NOMO-1 (cell line): ENCODE results near the gene TULP4.
"Not testable (repeated sequence)": the region's sequence is repeated elsewhere in the genome, so short reads cannot be mapped to it uniquely, and the experiment has no call there.

Source experiments
- DNase-seq, 2 experiments: peaks; one replicate each; lab custom pipeline; 2025; ENCODE audit not compliant: unreplicated experiment in 2 of 2; lab: John Stamatoyannopoulos, UW

TULP4 gene

DNA sequence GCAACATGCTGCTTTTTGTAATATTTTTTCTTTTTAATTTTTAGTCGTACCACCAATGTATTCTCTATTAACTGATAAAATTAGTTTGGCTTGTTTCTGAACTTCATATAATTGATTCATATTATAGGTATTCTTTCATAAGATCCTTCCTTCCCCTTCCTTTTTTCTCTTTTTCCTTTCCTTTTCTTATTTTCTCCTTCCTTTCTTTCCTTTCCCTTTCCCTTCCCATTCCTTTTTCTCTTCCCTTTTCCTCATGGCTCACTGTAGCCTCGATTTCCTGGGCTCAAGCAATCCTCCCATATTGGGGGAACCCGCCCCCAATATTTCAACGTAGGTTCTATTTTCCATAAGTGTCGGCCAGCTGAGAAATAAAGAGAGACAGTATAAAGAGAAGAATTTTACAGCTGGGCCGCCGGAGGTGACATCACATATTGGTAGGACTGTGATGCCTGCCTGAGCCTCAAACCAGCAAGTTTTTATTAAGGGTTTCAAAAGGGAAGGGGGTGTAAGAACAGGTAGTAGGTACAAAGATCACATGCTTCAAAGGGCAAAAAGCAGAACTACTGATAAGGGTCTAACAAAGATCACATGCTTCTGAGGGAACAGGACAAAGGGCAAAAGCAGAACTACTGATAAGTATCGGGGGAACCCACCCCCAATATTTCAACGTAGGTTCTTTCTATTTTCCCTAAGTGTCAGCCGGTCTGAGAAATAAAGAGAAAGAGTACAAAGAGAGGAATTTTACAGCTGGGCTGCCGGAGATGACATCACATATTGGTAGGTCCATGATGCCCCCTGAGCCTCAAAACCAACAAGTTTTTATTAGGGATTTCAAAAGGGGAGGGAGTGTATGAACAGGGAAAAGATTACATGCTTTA is 16.1 kb upstream of the TULP4 start:
- not testable (repeated sequence) for DNase-seq

DNA sequence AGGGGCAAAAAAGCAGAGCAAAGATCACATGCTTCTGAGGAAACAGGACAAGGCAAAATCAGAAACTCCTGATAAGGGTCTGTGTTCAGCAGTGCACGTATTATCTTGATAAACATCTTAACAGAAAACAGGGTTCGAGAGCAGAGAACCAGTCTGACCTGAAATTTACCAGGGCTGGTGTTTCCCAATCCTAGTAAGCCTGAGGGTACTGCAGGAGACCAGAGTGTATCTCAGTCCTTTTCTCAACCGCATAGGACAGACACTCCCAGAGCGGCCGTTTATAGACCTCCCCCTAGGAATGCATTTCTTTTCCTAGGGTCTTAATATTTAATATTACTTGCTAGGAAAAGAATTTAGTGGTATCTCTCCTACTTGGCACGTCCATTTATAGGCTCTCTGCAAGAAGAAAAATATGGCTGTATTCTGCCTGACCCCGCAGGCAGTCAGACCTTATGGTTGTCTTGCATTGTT is 15.4 kb upstream of the TULP4 start:
- not testable (repeated sequence) for DNase-seq

DNA sequence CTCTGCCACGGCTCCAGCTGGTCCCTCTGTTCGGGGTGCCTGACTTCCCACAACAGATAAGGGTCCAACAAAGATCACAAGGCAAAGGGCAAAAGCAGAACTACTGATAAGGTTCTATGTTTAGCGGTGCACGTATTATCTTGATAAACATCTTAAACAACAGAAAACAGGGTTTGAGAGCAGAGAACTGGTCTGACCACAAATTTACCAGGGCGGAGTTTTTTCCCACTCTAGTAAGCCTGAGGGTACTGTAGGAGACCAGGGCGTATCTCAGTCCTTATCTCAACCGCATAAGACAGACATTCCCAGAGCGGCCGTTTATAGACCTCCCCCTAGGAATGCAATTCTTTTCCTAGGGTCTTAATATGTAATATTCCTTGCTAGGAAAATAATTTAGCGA is 14.6 kb upstream of the TULP4 start:
- DNase-seq = not testable (repeated sequence)

- DNase-seq = not testable (repeated sequence)
Measured at GRCh38 chr6:158300306-158301143, 11.7 kb upstream of the TULP4 start.

DNA sequence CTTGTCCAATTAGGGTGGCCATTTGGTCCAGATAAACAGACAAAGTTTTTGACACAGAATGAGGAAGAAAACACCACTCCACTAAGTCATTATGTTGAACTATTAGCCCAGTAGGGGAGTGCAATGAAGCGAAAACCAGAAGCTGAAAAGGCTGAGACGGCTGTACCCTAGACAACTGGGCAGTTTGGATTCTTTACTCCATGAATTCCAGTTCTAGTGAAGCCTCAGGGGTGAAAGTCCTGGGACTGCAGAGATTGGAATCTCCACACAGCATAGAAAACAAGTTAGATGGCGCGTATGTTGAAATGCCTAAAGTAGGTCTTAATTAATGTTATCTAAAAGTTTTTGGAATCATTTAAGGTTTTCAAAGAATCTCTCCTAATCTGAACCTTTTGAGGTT is 10.7 kb upstream of the TULP4 start:
- DNase-seq = not testable (repeated sequence)

GRCh38 chr6:158302195-158302796 is 10.0 kb upstream of the TULP4 start:
- not testable (repeated sequence) for DNase-seq

GRCh38 chr6:158303210-158303731 is 9.0 kb upstream of the TULP4 start:
- no peak for DNase-seq

GRCh38 chr6:158304254-158304653 is 8.0 kb upstream of the TULP4 start:
- no peak for DNase-seq

DNA sequence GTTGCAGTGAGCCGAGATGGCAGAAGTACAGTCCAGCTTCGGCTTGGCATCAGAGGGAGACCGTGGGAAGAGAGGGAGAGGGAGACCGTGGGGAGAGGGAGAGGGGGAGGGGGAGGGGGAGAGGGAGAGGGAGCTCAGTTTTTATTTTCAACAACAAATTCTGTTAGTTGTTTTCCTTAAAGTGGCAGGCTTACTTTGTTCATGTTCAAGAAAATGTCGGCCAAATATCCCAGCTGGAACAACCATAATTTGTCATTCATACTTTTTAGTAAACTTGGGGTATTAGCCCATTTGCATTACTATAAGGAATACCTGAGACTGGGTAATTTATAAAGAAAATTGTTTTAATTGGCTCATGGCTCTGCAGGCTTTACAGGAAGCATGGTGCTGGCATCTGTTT is 2.5 kb upstream of the TULP4 start:
- no peak for DNase-seq

DNA sequence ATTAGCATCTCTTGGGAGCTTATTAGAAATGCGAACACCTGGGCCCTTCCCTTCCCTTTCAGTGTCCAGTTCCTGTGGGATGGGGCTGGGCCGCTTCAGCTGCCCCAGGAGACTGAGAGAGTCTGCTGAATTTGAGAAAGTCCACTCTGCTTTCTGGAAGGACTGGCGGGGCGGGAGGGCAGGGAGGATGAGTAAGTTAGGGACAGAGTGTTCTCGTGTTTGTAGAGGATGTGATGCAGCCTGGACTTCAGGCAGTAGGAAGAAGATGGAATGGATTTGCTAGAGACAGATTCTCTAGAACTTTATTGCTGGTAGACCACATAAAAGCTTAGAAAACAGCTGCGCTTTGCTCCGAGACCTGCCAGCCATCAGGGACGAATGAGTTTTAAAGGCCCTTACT is 1.1 kb upstream of the TULP4 start:
- DNase-seq = no peak

GRCh38 chr6:158311626-158312025 is 639 bp upstream of the TULP4 start:
- no peak for DNase-seq

- no peak for DNase-seq
Measured at GRCh38 chr6:158312672-158313397, 570 bp downstream of the TULP4 start.

- DNase-seq = peak; percentile 58 to 85
Measured at GRCh38 chr6:158313989-158314388, 1.7 kb downstream of the TULP4 start.

- peak; percentile 42 to 69 for DNase-seq
Measured at GRCh38 chr6:158314737-158315136, 2.5 kb downstream of the TULP4 start.

DNA sequence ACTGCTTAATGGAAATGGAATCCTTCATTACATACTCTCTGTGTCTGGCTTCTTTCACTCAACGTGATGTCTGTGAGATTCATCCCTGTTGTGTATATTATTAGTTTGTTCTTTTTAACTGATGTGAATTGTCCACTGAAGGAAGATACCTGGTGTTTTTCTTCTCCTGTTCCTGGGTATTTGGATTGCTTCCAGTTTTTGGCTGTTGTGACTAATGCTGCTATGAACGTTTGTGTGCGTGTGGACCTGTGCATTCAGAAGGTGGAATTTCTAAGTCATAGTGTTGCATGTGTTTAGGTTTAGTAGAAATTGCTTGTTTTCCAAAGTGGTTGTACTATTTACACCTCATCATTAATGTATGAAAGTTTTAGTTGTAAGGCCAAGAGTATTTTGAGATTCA is 3.8 kb downstream of the TULP4 start:
- no peak for DNase-seq

- no peak for DNase-seq
Measured at GRCh38 chr6:158321960-158322359, 9.7 kb downstream of the TULP4 start.

DNA sequence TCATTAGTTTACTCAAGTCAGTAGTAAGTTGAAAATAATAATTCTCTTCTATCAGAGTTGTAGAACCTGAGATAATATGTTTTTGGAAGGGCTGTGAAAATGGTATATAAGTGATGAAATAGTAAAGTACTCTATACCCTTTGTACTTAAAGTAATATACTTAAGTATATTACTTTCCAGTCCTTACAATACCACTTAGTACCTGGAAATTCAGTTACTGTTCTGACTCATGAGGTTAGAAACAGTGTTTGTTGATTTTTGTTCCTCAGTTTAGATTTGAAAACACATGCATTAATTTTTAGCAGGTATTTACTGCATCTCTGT is 10.1 kb downstream of the TULP4 start:
- no peak for DNase-seq

DNA sequence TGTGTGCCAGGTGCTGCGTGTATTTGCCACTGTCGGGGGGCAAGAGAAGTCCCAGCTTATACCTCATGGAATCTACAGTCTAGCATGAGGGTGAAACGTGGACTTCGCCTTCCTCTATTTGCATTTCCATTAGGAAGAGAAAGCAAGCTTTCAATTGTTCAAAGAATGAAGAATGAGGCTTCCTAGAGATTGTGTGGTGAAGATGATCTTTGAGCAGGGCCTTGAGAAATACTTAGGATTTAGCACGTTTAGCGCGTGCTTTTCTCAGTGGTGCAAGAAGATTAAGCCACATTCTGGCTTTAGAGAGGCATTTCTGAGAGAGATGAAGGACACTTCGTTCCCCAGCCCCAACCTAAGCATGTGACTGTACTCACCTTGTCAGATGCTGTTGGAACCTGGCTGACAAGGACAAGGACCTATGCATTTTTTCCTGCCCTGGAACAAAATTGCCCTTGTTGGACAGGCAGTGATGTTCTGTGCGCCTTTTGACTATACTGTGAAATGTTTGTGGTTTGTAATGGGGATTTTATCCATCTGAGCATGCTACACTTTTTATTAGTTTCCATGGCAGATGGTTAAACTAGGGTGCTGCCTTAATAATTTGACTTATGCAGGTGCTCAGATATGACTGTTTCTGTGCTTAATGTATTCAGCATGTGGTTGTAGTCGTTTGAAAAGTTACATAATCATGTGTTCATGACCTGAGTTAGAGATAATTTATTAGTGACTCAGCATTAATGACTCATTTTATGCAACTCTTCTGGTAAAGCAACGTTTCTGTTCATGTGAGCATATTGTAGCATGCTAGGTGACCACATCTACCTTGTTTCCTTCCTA is 10.7 kb downstream of the TULP4 start:
- DNase-seq = peak in 1 of 2 experiments; percentile 63

DNA sequence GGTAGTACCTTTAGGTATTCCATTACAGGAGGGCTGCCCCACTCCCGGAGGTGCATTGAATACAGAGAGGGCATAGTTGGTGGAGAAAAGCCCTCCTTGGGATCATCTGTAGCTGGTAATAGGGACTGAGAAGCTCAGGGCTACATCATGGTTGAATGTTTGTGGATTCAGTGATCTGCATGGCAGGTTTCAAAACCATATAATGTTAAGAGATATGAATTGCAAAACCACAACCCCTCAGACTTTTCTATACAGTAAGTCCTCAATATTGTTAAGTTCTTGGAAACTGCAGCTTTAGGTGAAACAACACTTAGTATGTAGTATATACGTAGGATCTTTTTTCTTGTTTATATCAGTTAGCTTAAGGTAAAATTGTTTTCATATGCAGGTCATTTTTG is 11.3 kb downstream of the TULP4 start:
- DNase-seq = no peak

DNA sequence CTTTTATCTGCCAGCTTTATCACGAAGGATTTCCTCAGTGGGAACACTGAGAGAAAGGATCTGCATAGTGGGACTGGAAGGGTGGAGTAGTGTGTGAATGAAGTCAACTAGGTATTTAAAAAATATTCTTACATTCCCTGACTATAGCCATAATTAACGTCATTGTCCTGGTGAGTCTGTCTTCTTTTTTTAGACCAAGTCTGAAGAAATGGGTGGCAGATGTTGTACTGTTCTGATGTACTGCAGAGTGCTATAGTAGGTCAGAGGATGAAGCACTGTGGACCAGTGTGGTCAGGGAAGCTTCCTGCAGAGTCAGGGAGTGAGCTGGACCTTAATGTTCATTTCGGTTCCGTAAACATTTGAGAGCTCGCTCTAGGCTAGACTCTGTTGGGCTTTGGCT is 11.9 kb downstream of the TULP4 start:
- DNase-seq = no peak
